HepG2 (cell line): ENCODE data around the gene DYNC2I2. TPM values are rescaled to one million over a fixed set of nuclear protein-coding genes. Genes with fewer than 3 reads are reported as not detected.

ENCODE experiments used
- GMEB2 ChIP-seq: IDR thresholded peaks from 2 replicates; pipeline ENCODE4 v1.6.1; 2016; ENCODE audit warnings: missing biosample characterization, missing genetic modification reagents, low read depth
- HMGXB4 ChIP-seq, 2 experiments: sonication (generic) in 1 of 2; formaldehyde crosslinking in 1 of 2; IDR thresholded peaks; 2 replicates each; pipeline versions ENCODE4 v1.4.0 to v1.6.1; 2018 to 2020; ENCODE audit warnings: missing genetic modification reagents in 2 of 2, borderline replicate concordance in 1 of 2, low read depth in 1 of 2, mild to moderate bottlenecking in 1 of 2, missing biosample characterization in 1 of 2
- PBX2 ChIP-seq: IDR thresholded peaks from 2 replicates; pipeline ENCODE4 v1.6.1; 2016; ENCODE audit warnings: control low read depth
- REST ChIP-seq, 2 experiments: IDR thresholded peaks; 2 replicates each; pipeline ENCODE4 v1.6.1; 2011 to 2012; ENCODE audit warnings: low read length in 2 of 2, borderline replicate concordance in 1 of 2, low read depth in 1 of 2, mild to moderate bottlenecking in 1 of 2, moderate library complexity in 1 of 2
- polyA plus RNA-seq, 8 experiments: library from polyadenylated mRNA; depleted of rRNA in 3 of 8; stranded (reverse) in 7 of 8; unstranded in 1 of 8; fragments of >200 nt; fragmentation: Illumina TruSeq in 4 of 8; extraction: Trizol in 4 of 8; gene quantifications; 2 replicates each; pipeline versions ENCODE4 v1.2.1 to v1.2.3, GENCODE V29; 2011 to 2016; ENCODE audit warnings: low read depth in 4 of 8, missing spikeins in 1 of 8, mixed read lengths in 1 of 8; ENCODE audit not compliant: insufficient read depth in 1 of 8
- total RNA-seq, 5 experiments: library from RNA; depleted of rRNA; stranded (reverse); fragments of >200 nt; fragmentation: Illumina TruSeq; extraction: Trizol; gene quantifications; 2 replicates each; pipeline ENCODE4 v1.2.3, GENCODE V29; 2016; ENCODE audit warnings: low read depth in 1 of 5

The DYNC2I2 gene
- total and polyA plus RNA-seq, 2 of the 13 experiments (the other 11 are each of a cell fraction or from before 2014, with no cell fraction given), result 13.7 to 40.2 TPM

- no peak for TF ChIP-seq PBX2
- no peak for TF ChIP-seq GMEB2 (CRISPR knock-in tag)
- TF ChIP-seq REST (IDR thresholded peaks at IDR 0.05; ENCODE audit: borderline replicate concordance in 1 of 2, low read depth in 1 of 2, low read length in 2 of 2), result no peak
- no peak for TF ChIP-seq HMGXB4 (CRISPR knock-in tag; IDR thresholded peaks at IDR 0.05; ENCODE audit: borderline replicate concordance in 1 of 2, low read depth in 1 of 2)
Measured at GRCh38 chr9:128588581-128589233, 67.9 kb downstream of the DYNC2I2 start (continued).
